Nephron progenitor cell (in vitro differentiated cells): ENCODE measurements around the gene LRP4.

Source experiments
- DNase-seq: peaks from one replicate; pipeline ENCODE4 v3.0.0; 2021
- H3K27ac Mint-ChIP-seq: 2 replicates; pipeline ENCODE4 v1.8.0; 2021; ENCODE audit warnings: mild to moderate bottlenecking, moderate library complexity, mixed read lengths
- H3K27me3 Mint-ChIP-seq: 2 replicates; pipeline ENCODE4 v1.8.0; 2021; ENCODE audit warnings: mild to moderate bottlenecking, low read depth, mixed read lengths; ENCODE audit not compliant: poor library complexity
- H3K36me3 Mint-ChIP-seq: 2 replicates; pipeline ENCODE4 v1.8.0; 2021; ENCODE audit warnings: low read depth, mixed read lengths
- H3K4me1 Mint-ChIP-seq: 2 replicates; pipeline ENCODE4 v1.8.0; 2021; ENCODE audit warnings: mixed read lengths
- H3K4me3 Mint-ChIP-seq: 2 replicates; pipeline ENCODE4 v1.8.0; 2021; ENCODE audit warnings: mild to moderate bottlenecking, moderate library complexity, mixed read lengths
- H3K9me3 Mint-ChIP-seq: 2 replicates; pipeline ENCODE4 v1.8.0; 2021; ENCODE audit warnings: mild to moderate bottlenecking, moderate library complexity, mixed read lengths
- CTCF ChIP-seq: fragments of 200-600 bp; sonication (generic); IDR thresholded peaks from 2 replicates; pipeline ENCODE4 v1.5.0; 2021; ENCODE audit warnings: antibody characterized with exemption

LRP4 gene

DNA sequence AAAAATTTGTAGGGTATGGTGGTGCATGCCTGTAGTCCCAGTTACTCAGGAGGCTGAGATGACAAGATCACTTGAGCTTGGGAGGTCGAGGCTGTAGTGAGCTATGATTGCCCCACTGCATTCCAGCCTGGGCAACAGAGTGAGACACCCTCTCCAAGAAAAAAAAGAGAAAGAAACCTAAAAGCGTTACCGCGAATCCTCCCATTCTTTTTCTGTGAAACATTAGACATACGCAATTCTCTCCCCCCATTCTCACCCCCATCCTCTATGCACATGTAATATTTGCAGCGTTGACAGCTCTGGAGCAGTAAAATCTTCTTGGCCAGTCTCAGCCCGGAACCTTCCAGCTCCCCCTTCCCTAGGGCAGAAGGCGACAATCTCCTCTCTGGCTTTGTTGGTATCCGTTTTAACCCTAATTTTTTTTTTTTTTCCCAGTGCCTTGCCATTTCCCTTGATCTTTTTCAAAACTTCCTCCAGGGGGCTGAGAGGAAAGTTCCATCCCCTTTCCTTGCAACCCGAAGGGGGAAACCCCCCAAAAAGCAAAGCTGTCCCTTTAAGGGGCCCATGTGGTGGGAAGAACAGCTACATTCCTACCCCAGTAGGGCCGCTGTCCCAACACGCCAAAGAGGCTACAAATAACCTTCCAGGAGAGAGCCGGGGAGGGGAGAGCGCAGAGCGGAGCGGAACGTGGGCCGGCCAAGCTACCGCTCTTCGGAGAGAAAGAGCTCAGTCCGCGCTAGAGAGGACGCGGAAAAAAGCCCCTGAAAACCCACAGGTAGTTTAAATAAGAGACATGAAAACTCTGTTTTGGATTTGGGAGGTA lies 1.9 kb downstream of the LRP4 start:
- peak overlapping the region; percentile 95 for H3K4me3 Mint-ChIP-seq

GRCh38 chr11:46914910-46915309 lies 3.4 kb downstream of the LRP4 start:
- no peaks in the 10 kb centered on the region for H3K27me3 Mint-ChIP-seq
- no peaks in the 10 kb centered on the region for H3K9me3 Mint-ChIP-seq
- peaks cover 7% of the 10 kb centered on the region for H3K36me3 Mint-ChIP-seq
- no peak for TF ChIP-seq CTCF
- H3K27ac Mint-ChIP-seq: peak overlapping the region; percentile 99
- DNase-seq: no peak
- peak overlapping the region; percentile 95 for H3K4me3 Mint-ChIP-seq
- H3K4me1 Mint-ChIP-seq: peaks cover 78% of the 10 kb centered on the region

More for the DNA sequence above, 1.9 kb downstream of the LRP4 start:
- Mint-ChIP-seq H3K4me1 (peaks cover 83% of the 10 kb centered on the region), H3K27ac (peak overlapping the region; percentile 97), H3K9me3 (no peaks in the 10 kb centered on the region), H3K27me3 (no peaks in the 10 kb centered on the region), H3K36me3 (no peaks in the 10 kb centered on the region)
- DNase-seq: peak; percentile 69
- no peak for TF ChIP-seq CTCF

GRCh38 chr11:46914363-46914762 lies 4.0 kb downstream of the LRP4 start:
- H3K4me3 Mint-ChIP-seq: peak overlapping the region; percentile 95
- no peaks in the 10 kb centered on the region for H3K27me3 Mint-ChIP-seq
- peaks cover 11% of the 10 kb centered on the region for H3K36me3 Mint-ChIP-seq
- peak; percentile 62 for DNase-seq
- H3K27ac Mint-ChIP-seq: peak overlapping the region; percentile 99
- H3K4me1 Mint-ChIP-seq: peaks cover 76% of the 10 kb centered on the region
- no peaks in the 10 kb centered on the region for H3K9me3 Mint-ChIP-seq
- TF ChIP-seq CTCF: no peak

- DNase-seq: no peak
- H3K4me3 Mint-ChIP-seq: peak overlapping the region; percentile 95
- no peaks in the 10 kb centered on the region for H3K9me3 Mint-ChIP-seq
- peak overlapping the region; percentile 99 for H3K27ac Mint-ChIP-seq
- H3K36me3 Mint-ChIP-seq: peaks cover 18% of the 10 kb centered on the region
- H3K4me1 Mint-ChIP-seq: peaks cover 76% of the 10 kb centered on the region
- H3K27me3 Mint-ChIP-seq: no peaks in the 10 kb centered on the region
- TF ChIP-seq CTCF: no peak
These were observed 4.9 kb downstream of the LRP4 start for GRCh38 chr11:46913484-46913883.

- Mint-ChIP-seq H3K27me3 (no peaks in the 10 kb centered on the region), H3K4me1 (peaks cover 77% of the 10 kb centered on the region), H3K4me3 (peak overlapping the region; percentile 95), H3K27ac (peak overlapping the region; percentile 99), H3K9me3 (no peaks in the 10 kb centered on the region), H3K36me3 (peaks cover 18% of the 10 kb centered on the region)
- no peak for TF ChIP-seq CTCF
- DNase-seq: peak; percentile 65
These were observed 5.7 kb downstream of the LRP4 start for GRCh38 chr11:46912526-46913150.
